Measurements from ENCODE around the gene CPE. TPM values are rescaled to one million over a fixed set of nuclear protein-coding genes. Genes with fewer than 3 reads are reported as not detected.

CPE gene
- total and polyA plus RNA-seq, 10 of the 15 experiments (the other 5 are each of a cell fraction or from before 2014, with no cell fraction given), result 0.05 to 0.14 TPM; not detected in 8

- BruUV-seq (replicated peaks), result no TSS peak
- ChIA-PET POLR2A (no interaction called here), CTCF (interaction anchor here (0.5 to 6.4 kb wide), 5 partner anchors 48 to 550 kb away, joined by 3 to 34 read pairs (median 4); no protein-coding TSS in a partner anchor), RAD21 (ENCODE audit: unreplicated experiment) (interaction anchor here (1.3 kb wide), 1 partner anchor 550 kb away, joined by 3 read pairs; no protein-coding TSS in a partner anchor), SMC1A (ENCODE audit: uncharacterized antibody, unreplicated experiment) (interaction anchor here (0.8 to 1.7 kb wide), 6 partner anchors 9 to 550 kb away, joined by 3 to 4 read pairs (median 3); no protein-coding TSS in a partner anchor)
- H3K27me3 ChIP-seq (replicated peaks in 1 of 2; ENCODE audit: control insufficient read depth in 2 of 2, insufficient read depth in 2 of 2, low read length in 1 of 2), result no peaks in the 10 kb centered on the region
- 64% methylated on average over 10 of the region's 10 CpGs for WGBS (ENCODE audit: insufficient coverage, insufficient replicate concordance, low lambda C conversion rate, missing lambda C conversion rate)
- ATAC-seq (no peak), FAIRE-seq (no peak), DNase-seq (ENCODE audit: low read depth, low spot score) (no peak)
- no peak overlapping the region for H3K4me3 ChIP-seq
- no peaks in the 10 kb centered on the region for H3K79me2 ChIP-seq (ENCODE audit: control insufficient read depth, insufficient read depth, low read length)
- no peak overlapping the region for H3K9ac ChIP-seq (ENCODE audit: control insufficient read depth, insufficient read depth, low read length)
- no peak for TF ChIP-seq TARDBP (IDR thresholded peaks at IDR 0.05; ENCODE audit: borderline replicate concordance)
- no peak for TF ChIP-seq NFYB (IDR thresholded peaks at IDR 0.05; ENCODE audit: insufficient read depth, low read depth, low read length)
- H4K20me1 ChIP-seq (ENCODE audit: control insufficient read depth, insufficient read depth), result no peaks in the 10 kb centered on the region
- no peaks in the 10 kb centered on the region for H3K4me1 ChIP-seq (ENCODE audit: control insufficient read depth, insufficient read depth, low read length)
- no peak overlapping the region for H2AFZ ChIP-seq (ENCODE audit: control insufficient read depth, low read depth, low read length)
- no peaks in the 10 kb centered on the region for H3K9me3 ChIP-seq (replicated peaks; ENCODE audit: control insufficient read depth, insufficient read depth, low read length)
- no peak overlapping the region for H3K4me2 ChIP-seq (ENCODE audit: control insufficient read depth, insufficient read depth)
- no peak overlapping the region for H3K27ac ChIP-seq (ENCODE audit: control insufficient read depth, insufficient read depth)
- H3K36me3 ChIP-seq (ENCODE audit: control insufficient read depth in 2 of 2, insufficient read depth in 2 of 2, low read length in 1 of 2), result no peaks in the 10 kb centered on the region
- intact Hi-C loops (cut with micrococcal nuclease; ENCODE audit: unreplicated experiment), result no loop called here
- in situ Hi-C loops (cut with MboI), result loop anchor here (25.0 kb wide), 1 partner anchor 1045 kb away; no protein-coding TSS in a partner anchor
These were observed 163.1 kb downstream of the CPE start for GRCh38 chr4:165541851-165542459.

DNA sequence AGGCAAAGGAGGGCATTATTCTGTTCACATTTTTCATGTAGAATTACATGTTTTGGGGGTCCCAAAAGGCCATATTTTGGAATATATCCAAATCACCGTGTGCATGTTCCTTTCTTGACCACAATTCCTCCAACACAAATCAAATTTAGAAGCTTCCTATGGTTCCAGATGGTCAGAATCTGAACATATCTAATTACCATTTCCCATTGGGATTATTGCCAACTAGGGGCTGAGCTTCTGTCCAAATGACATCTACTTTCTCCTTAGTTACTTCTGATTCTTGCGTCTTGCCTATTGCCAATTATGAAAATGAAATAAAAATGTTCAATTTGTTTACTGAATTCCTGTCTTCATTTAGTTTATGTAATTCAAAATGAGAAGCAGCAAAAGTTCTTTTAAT, 163.7 kb downstream of the CPE start:
- Histone ChIP-seq H3K9me3 (replicated peaks; ENCODE audit: control insufficient read depth, insufficient read depth, low read length) (no peaks in the 10 kb centered on the region), H3K4me2 (ENCODE audit: control insufficient read depth, insufficient read depth) (no peak overlapping the region), H3K27ac (ENCODE audit: control insufficient read depth, insufficient read depth) (no peak overlapping the region), H3K4me3 (no peak overlapping the region), H3K36me3 (ENCODE audit: control insufficient read depth in 2 of 2, insufficient read depth in 2 of 2, low read length in 1 of 2) (no peaks in the 10 kb centered on the region), H3K27me3 (replicated peaks in 1 of 2; ENCODE audit: control insufficient read depth in 2 of 2, insufficient read depth in 2 of 2, low read length in 1 of 2) (no peaks in the 10 kb centered on the region), H3K9ac (ENCODE audit: control insufficient read depth, insufficient read depth, low read length) (no peak overlapping the region), H3K79me2 (ENCODE audit: control insufficient read depth, insufficient read depth, low read length) (no peaks in the 10 kb centered on the region), H2AFZ (ENCODE audit: control insufficient read depth, low read depth, low read length) (no peak overlapping the region), H4K20me1 (ENCODE audit: control insufficient read depth, insufficient read depth) (no peaks in the 10 kb centered on the region), H3K4me1 (ENCODE audit: control insufficient read depth, insufficient read depth, low read length) (no peaks in the 10 kb centered on the region)
- CTCF ChIA-PET, result interaction anchor here (1.0 to 6.4 kb wide), 4 partner anchors 49 to 549 kb away, joined by 3 to 34 read pairs (median 6); no protein-coding TSS in a partner anchor
- FAIRE-seq (no peak), ATAC-seq (no peak), DNase-seq (ENCODE audit: low read depth, low spot score) (no peak)
- in situ Hi-C loops (cut with MboI) (loop anchor here (25.0 kb wide), 1 partner anchor 1045 kb away; no protein-coding TSS in a partner anchor), intact Hi-C loops (cut with micrococcal nuclease; ENCODE audit: unreplicated experiment) (no loop called here)
- no TSS peak for BruUV-seq (replicated peaks)
- 47% methylated on average over 2 of the region's 2 CpGs for WGBS (ENCODE audit: insufficient coverage, insufficient replicate concordance, low lambda C conversion rate, missing lambda C conversion rate)
- TF ChIP-seq NRF1 (conservative IDR thresholded peaks at IDR 0.05; ENCODE audit: low read depth, low read length) (no peak), TCF12 (IDR thresholded peaks at IDR 0.05; ENCODE audit: low read depth, low read length) (no peak)
- TF ChIP-seq, protein P1, sequence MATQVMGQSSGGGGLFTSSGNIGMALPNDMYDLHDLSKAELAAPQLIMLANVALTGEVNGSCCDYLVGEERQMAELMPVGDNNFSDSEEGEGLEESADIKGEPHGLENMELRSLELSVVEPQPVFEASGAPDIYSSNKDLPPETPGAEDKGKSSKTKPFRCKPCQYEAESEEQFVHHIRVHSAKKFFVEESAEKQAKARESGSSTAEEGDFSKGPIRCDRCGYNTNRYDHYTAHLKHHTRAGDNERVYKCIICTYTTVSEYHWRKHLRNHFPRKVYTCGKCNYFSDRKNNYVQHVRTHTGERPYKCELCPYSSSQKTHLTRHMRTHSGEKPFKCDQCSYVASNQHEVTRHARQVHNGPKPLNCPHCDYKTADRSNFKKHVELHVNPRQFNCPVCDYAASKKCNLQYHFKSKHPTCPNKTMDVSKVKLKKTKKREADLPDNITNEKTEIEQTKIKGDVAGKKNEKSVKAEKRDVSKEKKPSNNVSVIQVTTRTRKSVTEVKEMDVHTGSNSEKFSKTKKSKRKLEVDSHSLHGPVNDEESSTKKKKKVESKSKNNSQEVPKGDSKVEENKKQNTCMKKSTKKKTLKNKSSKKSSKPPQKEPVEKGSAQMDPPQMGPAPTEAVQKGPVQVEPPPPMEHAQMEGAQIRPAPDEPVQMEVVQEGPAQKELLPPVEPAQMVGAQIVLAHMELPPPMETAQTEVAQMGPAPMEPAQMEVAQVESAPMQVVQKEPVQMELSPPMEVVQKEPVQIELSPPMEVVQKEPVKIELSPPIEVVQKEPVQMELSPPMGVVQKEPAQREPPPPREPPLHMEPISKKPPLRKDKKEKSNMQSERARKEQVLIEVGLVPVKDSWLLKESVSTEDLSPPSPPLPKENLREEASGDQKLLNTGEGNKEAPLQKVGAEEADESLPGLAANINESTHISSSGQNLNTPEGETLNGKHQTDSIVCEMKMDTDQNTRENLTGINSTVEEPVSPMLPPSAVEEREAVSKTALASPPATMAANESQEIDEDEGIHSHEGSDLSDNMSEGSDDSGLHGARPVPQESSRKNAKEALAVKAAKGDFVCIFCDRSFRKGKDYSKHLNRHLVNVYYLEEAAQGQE (IDR thresholded peaks at IDR 0.05; ENCODE audit: low read depth, low read length), result no peak
- RAD21 ChIA-PET (ENCODE audit: unreplicated experiment), result interaction anchor here (1.3 kb wide), 1 partner anchor 549 kb away, joined by 3 read pairs; no protein-coding TSS in a partner anchor
- POLR2A ChIA-PET, result no interaction called here
- SMC1A ChIA-PET (ENCODE audit: uncharacterized antibody, unreplicated experiment), result interaction anchor here (0.8 to 1.7 kb wide), 6 partner anchors 8 to 549 kb away, joined by 3 to 4 read pairs (median 3); no protein-coding TSS in a partner anchor

Data from GM12878 (cell line).